NOMO-1 treated with DMSO at 0.1 percent for 48 hours (cell line): Measurements from ENCODE around the gene SIK2.
"Not testable (repeated sequence)": the region's sequence is repeated elsewhere in the genome, so short reads cannot be mapped to it uniquely, and the experiment has no call there.

Experiments used
- DNase-seq: peaks from one replicate; lab custom pipeline; 2025; ENCODE audit not compliant: unreplicated experiment; lab: John Stamatoyannopoulos, UW

Gene SIK2

GRCh38 chr11:111620518-111620917 lies 18.3 kb downstream of the SIK2 start:
- DNase-seq: no peak

GRCh38 chr11:111623527-111624030 lies 21.3 kb downstream of the SIK2 start:
- no peak for DNase-seq

GRCh38 chr11:111624608-111625007 lies 22.4 kb downstream of the SIK2 start:
- DNase-seq: no peak

- DNase-seq: no peak
Measured at GRCh38 chr11:111627591-111627990, 25.3 kb downstream of the SIK2 start.

GRCh38 chr11:111629499-111629898 lies 27.2 kb downstream of the SIK2 start:
- no peak for DNase-seq

- DNase-seq: no peak
Measured at GRCh38 chr11:111631024-111631665, 28.9 kb downstream of the SIK2 start.

- no peak for DNase-seq
Measured at GRCh38 chr11:111631666-111632039, 29.4 kb downstream of the SIK2 start.

GRCh38 chr11:111632516-111633220 lies 30.4 kb downstream of the SIK2 start:
- no peak for DNase-seq

GRCh38 chr11:111633248-111633647 lies 31.0 kb downstream of the SIK2 start:
- no peak for DNase-seq

- DNase-seq: no peak
Measured at GRCh38 chr11:111633756-111634362, 31.6 kb downstream of the SIK2 start.

- no peak for DNase-seq
Measured at GRCh38 chr11:111634981-111635705, 32.9 kb downstream of the SIK2 start.

- DNase-seq: no peak
Measured at GRCh38 chr11:111635706-111636045, 33.4 kb downstream of the SIK2 start.

- no peak for DNase-seq
Measured at GRCh38 chr11:111637885-111638284, 35.6 kb downstream of the SIK2 start.

- no peak for DNase-seq
Measured at GRCh38 chr11:111639226-111639925, 37.1 kb downstream of the SIK2 start.

- DNase-seq: no peak
Measured at GRCh38 chr11:111641339-111642015, 39.2 kb downstream of the SIK2 start.

GRCh38 chr11:111642542-111642941 lies 40.3 kb downstream of the SIK2 start:
- no peak for DNase-seq

- no peak for DNase-seq
Measured at GRCh38 chr11:111644922-111645321, 42.7 kb downstream of the SIK2 start.

- DNase-seq: no peak
Measured at GRCh38 chr11:111645657-111646316, 43.5 kb downstream of the SIK2 start.

GRCh38 chr11:111651336-111651735 lies 49.1 kb downstream of the SIK2 start:
- DNase-seq: not testable (repeated sequence)

- no peak for DNase-seq
Measured at GRCh38 chr11:111652184-111652583, 49.9 kb downstream of the SIK2 start.
